HG03139 (cell line): ENCODE data around the gene THBS2.

Experiments used
- ATAC-seq: cut with Tn5 transposase; IDR thresholded peaks from one replicate; pipeline ENCODE4 v1.9.1; 2021; ENCODE audit not compliant: unreplicated experiment

Gene THBS2

DNA sequence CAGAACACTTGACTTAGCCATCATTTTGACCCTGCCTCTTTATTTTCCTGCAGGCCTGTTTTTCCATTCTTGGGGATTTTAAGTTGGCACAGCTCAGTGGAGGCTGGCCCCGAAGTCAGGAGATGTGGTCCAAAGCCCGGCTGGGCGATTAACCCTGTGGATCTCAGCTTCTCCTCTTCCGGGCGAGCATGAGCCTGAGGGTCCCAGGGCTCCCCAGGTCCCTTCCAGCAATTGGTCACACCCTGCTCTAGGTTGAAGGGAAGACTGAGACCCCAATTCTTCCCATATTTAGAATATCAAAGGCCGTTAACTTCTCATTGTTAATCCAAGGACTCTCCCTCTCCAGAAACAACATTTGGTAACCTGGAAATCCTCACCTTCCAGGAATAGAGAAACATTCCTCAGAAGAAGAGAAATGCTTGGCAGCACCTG lies 2.3 kb downstream of the THBS2 start:
- no peak for ATAC-seq

DNA sequence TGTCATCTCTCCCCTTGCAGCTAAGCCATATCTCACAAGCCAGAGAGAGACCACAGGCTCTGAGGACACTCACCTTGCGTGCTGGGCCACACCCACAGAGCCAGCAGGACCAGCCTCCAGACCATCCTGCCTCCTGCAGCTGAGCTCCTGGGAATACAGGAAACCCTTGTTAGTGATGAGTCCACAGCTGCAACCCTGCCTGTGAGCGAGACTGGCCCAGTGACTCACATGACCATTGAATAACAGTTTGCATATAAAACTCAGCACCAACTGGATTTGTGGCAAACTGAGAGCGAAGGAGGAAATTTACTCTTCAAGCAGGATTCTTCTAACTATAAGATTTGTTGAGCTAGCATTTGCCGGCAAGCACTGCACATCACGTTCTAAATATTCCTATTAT lies 3.0 kb downstream of the THBS2 start:
- no peak for ATAC-seq

DNA sequence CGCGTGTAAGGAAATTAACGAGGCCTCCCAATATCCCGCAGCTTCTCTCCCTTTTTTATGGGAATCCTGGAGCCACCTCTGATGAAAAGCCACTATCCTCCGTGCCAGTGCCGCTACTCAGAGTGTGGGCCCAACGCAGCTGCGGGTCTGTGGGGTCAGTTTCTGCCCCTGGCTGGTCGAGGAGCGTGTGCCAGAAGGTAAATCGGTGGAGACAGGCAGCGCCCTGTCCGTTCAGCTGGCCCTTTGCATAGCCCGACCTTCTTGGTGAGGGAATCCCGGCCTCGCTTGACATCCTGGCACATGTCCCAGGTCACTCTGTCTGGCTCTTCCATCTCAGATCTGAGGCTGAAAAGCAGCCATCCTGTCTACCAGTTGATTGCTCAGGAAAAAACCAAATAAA lies 4.6 kb downstream of the THBS2 start:
- no peak for ATAC-seq

DNA sequence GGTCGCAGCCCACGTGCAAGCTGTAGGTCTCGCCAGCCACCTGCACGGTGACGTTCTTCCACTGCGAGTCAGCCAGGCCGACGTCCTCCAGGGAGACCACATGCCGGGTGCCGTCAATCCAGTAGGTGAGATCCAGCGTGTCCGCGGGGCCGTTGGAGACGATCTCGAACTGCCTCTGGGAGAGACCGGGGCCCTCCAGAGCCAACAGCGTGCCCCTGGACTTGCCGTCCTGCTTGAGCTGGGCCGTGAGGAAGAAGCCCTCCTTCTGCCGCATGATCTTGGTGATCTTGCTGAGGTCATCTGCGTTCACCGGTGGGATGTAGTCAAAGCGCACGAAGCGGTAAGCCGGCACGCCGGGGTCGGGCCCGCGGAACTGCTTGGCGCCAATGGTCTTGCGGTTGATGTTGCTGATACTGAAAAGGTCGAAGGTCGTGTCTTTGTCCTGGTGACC lies 5.1 kb downstream of the THBS2 start:
- ATAC-seq, result no peak

DNA sequence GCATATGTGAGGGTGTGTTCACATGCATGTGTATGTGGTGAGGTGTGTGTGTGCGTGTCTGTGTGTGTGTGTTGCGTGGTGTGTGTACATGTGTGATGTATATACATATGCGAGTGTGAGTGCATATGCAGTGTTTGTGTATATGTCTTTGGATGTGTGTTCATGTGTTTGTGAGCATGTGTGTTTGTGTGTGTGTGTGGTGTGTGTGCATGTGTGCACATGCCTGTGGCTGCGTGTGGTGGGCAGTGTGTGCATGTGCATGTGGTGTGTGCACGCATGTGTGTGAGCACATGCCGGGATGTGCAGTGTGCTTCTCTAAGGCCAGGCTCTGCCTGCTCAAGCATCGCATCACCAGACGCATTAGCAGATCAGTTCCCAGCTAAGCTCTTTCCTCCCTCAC lies 5.7 kb downstream of the THBS2 start:
- ATAC-seq, result no peak

DNA sequence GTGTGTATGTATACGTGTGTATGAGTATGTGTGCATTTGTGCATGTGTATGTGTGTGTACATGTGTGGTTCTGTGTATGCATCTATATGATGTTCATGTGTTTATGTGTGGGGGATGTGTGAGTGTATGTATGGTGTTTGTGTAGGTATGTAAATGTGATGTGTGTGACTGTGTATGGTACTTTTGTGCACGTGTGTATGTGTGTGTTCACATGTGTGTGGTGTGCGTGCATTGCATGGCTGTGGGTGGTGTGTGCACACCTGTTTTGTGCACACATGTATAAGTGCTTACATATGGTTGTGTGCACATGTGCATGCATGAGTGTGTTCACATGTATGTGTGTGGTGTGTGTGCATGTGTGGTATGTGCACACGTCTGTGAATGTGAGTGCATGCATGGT lies 6.2 kb downstream of the THBS2 start:
- ATAC-seq, result no peak

DNA sequence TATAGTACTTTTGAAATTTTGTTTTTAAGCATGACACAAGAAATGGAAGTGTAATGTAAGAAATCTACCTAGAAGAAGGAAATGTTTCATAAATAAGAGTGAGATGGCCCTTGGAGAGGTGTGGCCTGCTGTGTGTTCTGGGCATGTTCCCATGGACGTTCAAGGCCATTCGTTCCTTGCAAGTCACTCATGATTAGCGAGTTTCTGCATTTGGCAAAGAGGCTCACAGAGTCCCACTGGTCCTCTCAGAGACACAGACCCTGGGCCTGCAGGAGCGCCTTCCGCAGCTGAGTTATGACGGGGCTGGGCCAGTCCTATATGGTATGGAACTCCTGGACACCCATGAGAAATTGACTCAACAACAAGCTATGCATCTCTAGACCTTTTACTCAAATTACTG lies 7.2 kb downstream of the THBS2 start:
- no peak for ATAC-seq

DNA sequence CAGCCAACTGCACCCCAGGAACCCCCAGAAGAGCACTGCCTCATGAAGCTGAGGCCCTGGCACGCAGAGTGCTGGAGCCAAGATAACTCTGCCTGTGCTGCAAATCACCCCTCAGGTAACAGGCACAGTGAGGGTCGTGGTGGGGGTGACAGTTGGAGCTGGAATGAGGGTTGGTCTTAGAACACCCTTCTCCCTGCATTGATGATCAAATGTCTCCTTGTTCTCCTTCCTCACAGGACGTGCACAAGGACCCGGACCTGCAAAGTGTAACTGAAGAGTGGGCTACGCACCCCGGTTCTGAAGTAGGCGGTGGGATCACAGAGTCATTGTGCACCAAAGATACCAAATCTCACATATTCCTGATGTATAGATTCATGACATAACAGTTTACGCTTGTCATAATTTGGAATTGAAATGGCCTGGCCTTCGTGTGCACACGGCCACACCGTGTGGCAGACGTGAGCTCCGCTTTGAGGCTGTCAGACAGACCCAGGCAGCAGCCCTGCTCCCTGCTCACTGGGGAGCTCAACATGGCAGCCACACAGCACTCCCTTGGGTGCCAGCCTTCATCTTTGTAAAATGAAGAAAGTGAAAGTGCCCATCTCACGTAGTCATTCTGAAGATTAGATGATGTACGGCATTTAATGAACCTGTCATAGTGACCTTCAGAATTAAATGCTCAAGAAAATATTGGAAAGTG lies 8.8 kb downstream of the THBS2 start:
- no peak for ATAC-seq

DNA sequence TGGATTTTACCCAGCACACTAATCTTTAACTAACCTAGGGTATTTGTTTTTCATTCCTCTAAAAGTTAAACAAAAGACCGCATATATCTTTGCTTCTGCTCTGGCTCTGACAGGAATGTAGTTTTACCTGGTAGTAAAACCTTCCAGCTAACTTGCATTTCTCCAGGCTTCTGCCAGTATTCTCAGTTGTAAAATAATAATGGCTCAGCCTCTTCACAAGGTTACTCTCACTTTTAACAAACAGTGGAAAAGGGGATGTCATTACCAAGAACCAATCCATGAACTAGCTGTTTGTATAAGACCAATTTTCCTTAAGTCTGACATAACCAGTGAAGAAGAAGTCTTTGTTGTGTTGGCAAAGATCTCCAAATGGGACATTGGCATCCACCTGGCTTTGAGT lies 10.0 kb downstream of the THBS2 start:
- no peak for ATAC-seq

DNA sequence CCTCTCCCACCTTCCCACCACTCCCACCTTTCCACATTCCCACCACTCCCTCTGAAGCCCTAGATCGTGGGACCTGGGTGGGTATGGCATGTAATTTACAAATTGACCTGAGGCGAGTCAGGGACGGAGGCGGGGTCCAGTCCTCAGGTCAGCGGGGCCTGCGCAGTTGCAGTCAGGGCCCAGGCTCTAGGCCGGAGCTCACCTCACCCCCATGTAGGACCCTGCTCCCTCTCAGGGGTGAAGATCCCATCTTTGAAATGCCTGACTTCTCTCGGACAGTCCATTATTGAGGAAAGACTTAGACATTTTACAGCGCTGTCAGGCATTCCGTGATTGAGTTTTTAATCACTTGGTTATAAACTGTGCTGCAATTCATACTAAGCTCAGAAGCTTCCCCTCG lies 10.5 kb downstream of the THBS2 start:
- no peak for ATAC-seq

DNA sequence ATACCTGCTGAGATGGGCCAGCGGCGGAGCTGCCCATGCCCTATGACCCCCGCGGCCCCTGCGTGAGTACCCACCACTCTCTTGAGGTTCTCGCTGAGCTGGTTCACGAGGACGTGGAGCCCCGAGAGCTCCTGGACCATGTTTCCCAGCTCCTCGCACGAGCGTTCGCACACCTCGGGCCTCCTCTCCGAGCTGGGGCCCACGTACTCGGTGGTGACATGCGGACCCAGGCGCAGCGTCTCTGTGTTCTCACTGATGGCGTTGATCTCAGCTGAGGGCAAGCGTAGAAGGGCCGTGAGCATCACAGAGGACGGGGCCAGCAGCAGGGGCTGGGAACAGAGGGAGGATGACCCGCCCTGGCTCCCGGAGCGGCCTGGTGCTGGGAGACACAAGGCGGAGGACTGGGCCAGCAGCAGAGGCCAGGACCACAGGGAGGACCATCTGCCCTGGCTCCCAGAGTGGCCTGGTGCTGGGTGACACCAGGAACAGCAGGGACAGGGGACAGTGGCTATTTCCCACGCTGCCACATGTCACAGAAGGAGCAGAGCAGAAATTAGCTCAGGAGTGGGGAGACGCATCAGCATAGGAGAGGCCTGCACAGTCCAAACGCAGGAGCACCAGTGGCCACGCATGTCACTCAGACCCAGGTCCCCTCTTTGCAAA lies 11.8 kb downstream of the THBS2 start:
- no peak for ATAC-seq

DNA sequence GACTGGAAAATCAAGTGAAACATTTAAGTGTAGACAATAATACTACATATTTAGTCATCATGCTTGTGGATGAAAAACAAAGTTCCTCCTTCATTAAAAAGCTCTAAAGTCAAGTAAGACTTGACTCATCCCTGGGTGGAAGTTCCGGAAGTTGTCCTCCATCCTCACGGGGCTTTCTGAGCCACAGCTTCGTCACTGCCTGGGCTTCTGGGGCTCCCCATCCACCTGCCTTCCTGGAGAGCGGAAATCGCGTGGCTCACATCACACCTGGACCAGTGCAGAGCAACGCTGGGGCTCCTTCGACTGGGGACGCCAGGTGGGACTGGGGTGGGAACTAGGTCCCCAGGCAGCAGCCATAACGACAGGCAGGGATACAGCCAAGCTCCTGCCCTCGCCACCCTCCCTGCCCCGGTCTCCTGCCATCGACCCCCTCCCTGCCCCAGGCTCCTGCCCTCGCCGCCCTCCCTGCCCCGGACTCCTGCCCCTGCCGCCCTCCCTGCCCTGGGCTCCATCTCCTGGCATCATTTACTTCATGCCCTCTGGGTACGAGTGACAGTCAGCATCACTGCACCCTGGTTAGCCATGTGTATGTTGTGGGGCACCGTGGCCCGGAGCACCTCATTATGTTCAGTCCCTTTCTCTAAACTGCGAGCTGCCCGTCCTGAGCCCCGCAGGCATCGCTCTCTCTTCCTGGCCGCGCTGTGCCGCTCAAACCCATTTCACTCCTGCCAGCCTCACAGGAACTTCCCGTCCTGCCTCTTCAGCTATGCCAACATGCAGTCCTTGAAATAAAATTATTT lies 12.9 kb downstream of the THBS2 start:
- ATAC-seq, result no peak

DNA sequence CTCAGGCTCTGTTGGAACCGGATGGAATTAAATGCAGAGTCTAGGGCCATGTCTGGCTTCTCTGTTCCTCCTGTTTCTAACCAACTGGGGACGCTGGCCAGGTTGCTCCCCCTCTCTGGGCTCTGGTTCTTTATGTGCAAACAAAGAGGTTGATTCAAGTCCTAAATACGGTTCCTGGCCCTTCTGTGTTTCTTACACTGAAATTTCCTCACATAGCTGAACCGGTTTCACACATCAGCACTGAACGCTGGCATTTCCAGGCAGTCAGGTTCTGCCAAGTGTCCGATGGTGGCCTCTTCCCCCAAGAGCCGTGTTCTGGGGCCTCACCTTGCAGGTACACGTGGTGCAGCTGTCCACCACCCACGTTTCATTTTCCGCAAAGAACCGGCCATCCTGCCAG lies 13.5 kb downstream of the THBS2 start:
- ATAC-seq, result no peak

DNA sequence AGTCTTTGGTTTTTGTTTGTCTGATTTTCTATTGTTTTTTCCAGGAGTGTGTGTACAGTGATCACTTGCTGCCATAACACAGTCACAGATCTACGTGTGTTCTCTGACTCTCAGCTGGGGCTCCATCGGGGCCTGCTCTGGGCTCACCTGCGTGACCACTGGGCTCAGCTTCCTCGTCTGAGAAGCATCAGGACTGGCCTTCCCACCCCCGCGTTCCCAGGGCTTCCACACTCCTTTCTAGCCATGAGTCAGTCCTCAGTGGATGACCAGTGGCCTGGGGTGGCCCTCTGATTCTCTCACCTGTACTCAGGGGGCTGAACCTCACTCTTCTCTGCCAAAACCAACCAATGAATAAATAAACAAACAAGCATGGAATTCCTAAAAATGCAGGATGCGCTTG lies 14.5 kb downstream of the THBS2 start:
- no peak for ATAC-seq

DNA sequence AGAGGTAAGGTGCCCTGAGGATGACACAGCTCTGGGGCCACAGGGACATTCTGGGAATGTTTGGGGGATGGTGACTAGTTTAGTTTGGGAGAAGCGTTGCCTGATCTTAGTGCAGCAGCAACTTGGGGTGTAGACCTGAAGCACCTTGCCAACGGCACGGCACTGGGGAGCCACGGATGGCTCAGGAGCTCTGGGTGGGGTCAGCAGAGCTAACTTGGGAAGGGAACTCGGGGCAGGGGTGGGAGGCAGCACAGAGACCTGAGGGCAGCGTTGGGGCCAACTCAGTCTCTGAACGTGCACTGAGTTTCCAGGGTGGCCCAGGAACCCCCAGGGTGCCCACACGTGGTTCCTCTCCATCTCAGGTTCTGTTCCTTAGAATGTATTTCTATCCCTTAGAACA lies 14.9 kb downstream of the THBS2 start:
- no peak for ATAC-seq

DNA sequence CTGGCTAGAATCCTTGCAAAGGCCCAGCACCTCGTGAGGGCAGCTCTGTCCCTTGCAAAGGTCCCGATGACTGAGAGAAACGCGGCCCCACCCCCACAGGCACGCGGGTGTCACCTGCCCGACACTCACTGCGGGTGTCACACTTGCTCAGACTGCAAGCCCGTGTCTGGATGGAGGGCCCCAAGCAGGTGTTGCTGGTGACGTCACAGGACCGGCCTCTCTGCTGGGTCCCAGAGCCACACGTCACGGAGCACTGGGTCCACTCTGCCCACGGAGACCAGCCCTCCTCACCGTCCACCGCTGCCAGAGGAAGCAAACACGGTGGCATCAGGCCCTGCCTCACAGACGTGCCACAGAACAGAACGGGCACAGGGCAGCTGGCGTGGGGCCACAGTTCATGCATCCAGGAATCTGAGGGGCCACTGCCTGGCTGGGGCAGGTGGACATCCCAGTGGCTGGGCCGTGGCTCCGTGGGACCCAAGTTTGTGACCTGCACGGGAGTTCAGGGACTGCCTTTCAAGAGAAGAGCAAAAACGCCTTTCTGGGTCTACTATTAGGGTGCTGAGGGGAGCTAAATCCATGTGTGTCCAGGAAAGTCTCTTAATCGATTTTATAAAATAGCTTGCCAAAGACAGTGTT lies 16.0 kb downstream of the THBS2 start:
- no peak for ATAC-seq

DNA sequence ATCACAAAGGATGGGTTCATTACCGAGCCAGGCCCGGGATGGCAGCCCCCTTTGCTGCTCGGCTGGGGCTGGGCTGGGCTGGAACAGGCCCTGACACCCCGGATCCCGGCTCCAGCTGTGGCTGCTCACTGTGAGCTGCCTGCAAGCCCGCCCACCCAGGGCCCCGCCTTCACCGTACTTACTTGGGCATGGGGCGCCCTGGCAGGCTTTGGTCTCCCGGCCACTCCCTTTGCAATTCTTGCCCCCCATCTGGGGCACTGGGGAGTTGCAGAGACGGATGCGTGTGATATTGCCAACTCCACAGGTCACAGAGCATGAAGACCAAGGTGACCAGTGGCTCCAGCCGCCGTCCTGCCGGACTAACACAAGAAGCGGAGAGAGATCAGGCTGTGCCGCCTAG lies 16.7 kb downstream of the THBS2 start:
- ATAC-seq, result no peak

DNA sequence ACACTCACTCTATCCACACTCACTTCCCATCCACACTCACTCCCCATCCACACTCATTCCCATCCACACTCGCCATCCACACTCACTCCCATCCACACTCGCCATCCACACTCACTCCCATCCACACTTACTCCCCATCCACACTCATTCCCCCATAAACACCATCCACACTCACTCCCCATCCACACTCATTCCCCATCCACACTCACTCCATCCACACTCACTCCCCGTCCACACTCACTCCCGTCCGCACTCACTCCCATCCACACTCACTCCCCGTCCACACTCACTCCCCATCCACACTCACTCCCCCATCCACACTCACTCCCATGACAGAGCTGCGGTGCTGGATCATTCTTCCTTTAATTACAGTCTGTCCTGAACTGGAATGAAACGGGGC lies 17.1 kb downstream of the THBS2 start:
- no peak for ATAC-seq

DNA sequence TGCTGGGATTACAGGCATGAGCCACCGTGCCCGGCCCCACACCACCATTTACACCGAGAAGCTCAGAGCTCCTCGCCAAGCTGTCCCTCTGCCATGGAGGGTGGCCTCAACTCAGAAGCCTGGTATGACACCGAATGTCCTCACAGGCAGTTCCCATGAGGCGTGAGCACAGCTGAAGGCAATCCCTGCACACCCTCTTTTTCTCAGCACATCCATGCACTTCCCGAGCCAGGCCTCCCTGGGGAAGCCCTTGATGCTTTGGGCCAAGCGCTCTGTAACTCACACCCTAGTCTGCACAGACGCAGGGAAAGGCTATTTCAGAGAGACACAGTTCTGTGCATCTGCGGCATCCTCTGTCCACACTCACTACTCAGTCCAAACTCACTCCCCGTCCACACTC lies 18.4 kb downstream of the THBS2 start:
- no peak for ATAC-seq

DNA sequence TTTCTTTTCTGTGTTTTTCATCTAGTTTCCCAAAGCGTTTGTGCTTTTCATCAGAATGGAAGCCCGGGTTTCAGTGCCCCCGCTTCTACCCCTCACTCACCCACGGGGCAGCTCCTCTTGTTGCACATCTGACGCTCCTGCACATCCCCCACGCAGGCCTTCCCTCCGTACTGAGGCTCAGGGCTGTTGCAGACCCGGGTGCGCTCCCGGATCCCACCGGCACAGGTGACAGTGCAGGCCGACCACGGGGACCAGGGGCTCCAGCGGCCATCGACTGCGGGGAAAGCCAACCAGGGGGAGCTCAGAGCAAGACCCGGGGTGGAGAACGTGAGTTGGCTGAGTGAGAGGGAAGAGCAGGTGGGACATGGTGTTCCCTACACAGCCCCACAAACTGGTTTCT lies 19.0 kb downstream of the THBS2 start:
- no peak for ATAC-seq

DNA sequence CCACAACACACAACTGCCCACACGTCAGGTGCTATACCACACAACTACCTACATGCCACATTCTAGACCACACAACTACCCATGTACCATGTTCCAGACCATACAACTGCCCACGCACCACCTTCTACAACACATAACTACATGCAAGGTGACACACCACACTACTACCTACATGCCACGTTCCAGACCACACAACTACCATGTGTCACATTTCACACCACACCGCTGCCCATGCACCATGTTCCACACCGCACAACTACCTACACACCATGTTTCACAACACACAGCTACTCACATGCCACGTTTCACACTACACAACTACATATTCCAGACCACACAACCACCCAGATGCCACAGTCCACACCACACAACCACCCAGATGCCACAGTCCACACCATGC lies 19.8 kb downstream of the THBS2 start:
- ATAC-seq, result no peak

DNA sequence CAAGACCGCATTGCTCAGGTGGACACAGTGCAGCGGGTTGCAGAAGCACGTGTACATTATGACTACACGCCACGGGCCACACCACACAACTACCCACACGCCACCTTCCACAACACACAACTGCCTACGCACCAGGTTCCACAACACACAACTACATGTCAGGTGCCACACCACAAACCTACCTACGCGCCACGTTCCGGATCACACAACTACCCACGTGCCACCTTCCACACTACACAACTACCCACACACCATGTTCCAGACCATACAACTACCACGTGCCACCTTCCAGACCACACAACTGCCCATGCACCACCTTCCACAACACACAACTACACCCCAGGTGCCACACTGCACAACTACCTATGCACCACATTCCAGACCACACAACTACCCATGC lies 20.5 kb downstream of the THBS2 start:
- ATAC-seq, result no peak
